Mesenchymal stem cell (in vitro differentiated cells and primary cell): Measurements from ENCODE around the gene MYOM1.

Experiments used
- DNase-seq: peaks from one replicate; pipeline ENCODE4 v3.0.0-alpha.2; 2013
- H2AFZ ChIP-seq: one replicate; pipeline ENCODE4 v1.6.1; 2013; ENCODE audit warnings: low read depth, mild to moderate bottlenecking, control low read depth, inconsistent platforms, low read length, moderate library complexity
- H2AK5ac ChIP-seq: 2 replicates; pipeline ENCODE4 v1.6.1; 2013; ENCODE audit warnings: low read length, moderate library complexity, mild to moderate bottlenecking, inconsistent platforms; ENCODE audit not compliant: severe bottlenecking
- H2BK120ac ChIP-seq: one replicate; pipeline ENCODE4 v1.6.1; 2013; ENCODE audit warnings: low read depth, mild to moderate bottlenecking, inconsistent platforms, low read length, moderate library complexity
- H2BK12ac ChIP-seq, 2 experiments: one replicate each; pipeline ENCODE4 v1.6.1; 2013; ENCODE audit warnings: inconsistent platforms in 2 of 2, low read length in 2 of 2, mild to moderate bottlenecking in 2 of 2, moderate library complexity in 2 of 2, control low read depth in 1 of 2
- H2BK15ac ChIP-seq: one replicate; pipeline ENCODE4 v1.6.1; 2013; ENCODE audit warnings: mild to moderate bottlenecking, low read depth, inconsistent platforms; ENCODE audit not compliant: poor library complexity, severe bottlenecking
- H2BK5ac ChIP-seq: 2 replicates; pipeline ENCODE4 v1.6.1; 2013; ENCODE audit warnings: low read depth, mild to moderate bottlenecking, low read length, control low read depth, inconsistent platforms; ENCODE audit not compliant: poor library complexity, severe bottlenecking
- H3K14ac ChIP-seq, 2 experiments: one replicate each; pipeline ENCODE4 v1.6.1; 2013; ENCODE audit warnings: inconsistent platforms in 2 of 2, low read length in 2 of 2, control low read depth in 1 of 2, mild to moderate bottlenecking in 1 of 2, moderate library complexity in 1 of 2
- H3K18ac ChIP-seq, 2 experiments: one replicate each; pipeline ENCODE4 v1.6.1; 2013; ENCODE audit warnings: inconsistent platforms in 2 of 2, low read length in 2 of 2, control low read depth in 1 of 2, low read depth in 1 of 2, mild to moderate bottlenecking in 1 of 2
- H3K23ac ChIP-seq, 2 experiments: one replicate each; pipeline ENCODE4 v1.6.1; 2013; ENCODE audit warnings: inconsistent platforms in 2 of 2, low read length in 2 of 2, mild to moderate bottlenecking in 2 of 2, moderate library complexity in 2 of 2, control low read depth in 1 of 2
- H3K27ac ChIP-seq: 2 replicates; pipeline ENCODE4 v1.5.1; 2013; ENCODE audit warnings: mild to moderate bottlenecking, moderate library complexity, low read length, control low read depth, inconsistent platforms; ENCODE audit not compliant: poor library complexity, severe bottlenecking
- H3K27me3 ChIP-seq, 2 experiments: 2 replicates each; pipeline versions ENCODE4 v1.6.1 to v1.7.0; 2013; ENCODE audit warnings: low read length in 2 of 2, mild to moderate bottlenecking in 2 of 2, moderate library complexity in 2 of 2, control low read depth in 1 of 2, inconsistent platforms in 1 of 2; ENCODE audit not compliant: control insufficient read depth in 1 of 2, insufficient read depth in 1 of 2
- H3K36me3 ChIP-seq, 2 experiments: 2 replicates each; pipeline versions ENCODE4 v1.6.1 to v1.7.0; 2013; ENCODE audit warnings: low read length in 2 of 2, control low read depth in 1 of 2, inconsistent platforms in 1 of 2, low read depth in 1 of 2, mild to moderate bottlenecking in 1 of 2; ENCODE audit not compliant: insufficient read depth in 2 of 2, control insufficient read depth in 1 of 2
- H3K4ac ChIP-seq, 2 experiments: one replicate each; pipeline ENCODE4 v1.6.1; 2013; ENCODE audit warnings: inconsistent platforms in 2 of 2, low read length in 2 of 2, mild to moderate bottlenecking in 2 of 2, moderate library complexity in 2 of 2, control low read depth in 1 of 2, low read depth in 1 of 2
- H3K4me1 ChIP-seq: 2 replicates; pipeline ENCODE4 v1.6.1; 2013; ENCODE audit warnings: low read depth, low read length, control low read depth; ENCODE audit not compliant: control insufficient read depth, insufficient read depth
- H3K4me2 ChIP-seq: 2 replicates; pipeline ENCODE4 v1.6.1; 2013; ENCODE audit warnings: low read length, mild to moderate bottlenecking, inconsistent platforms; ENCODE audit not compliant: poor library complexity, severe bottlenecking
- H3K4me3 ChIP-seq, 2 experiments: 2 replicates each; pipeline versions ENCODE4 v1.5.1 to v1.7.0; 2013; ENCODE audit warnings: low read length in 2 of 2, mild to moderate bottlenecking in 2 of 2, control low read depth in 1 of 2, low read depth in 1 of 2; ENCODE audit not compliant: insufficient read depth in 1 of 2
- H3K79me1 ChIP-seq: replicated peaks from 2 replicates; pipeline ENCODE4 v1.6.1; 2013; ENCODE audit warnings: mild to moderate bottlenecking, control low read depth, low read length, inconsistent platforms; ENCODE audit not compliant: poor library complexity, severe bottlenecking
- H3K9ac ChIP-seq: 2 replicates; pipeline ENCODE4 v1.7.0; 2013; ENCODE audit warnings: mild to moderate bottlenecking, low read length, moderate library complexity
- H3K9me3 ChIP-seq: 2 replicates; pipeline ENCODE4 v1.7.0; 2013; ENCODE audit warnings: mild to moderate bottlenecking, low read length; ENCODE audit not compliant: control insufficient read depth
- H4K8ac ChIP-seq: one replicate; pipeline ENCODE4 v1.6.1; 2013; ENCODE audit warnings: inconsistent platforms, mild to moderate bottlenecking, low read length, moderate library complexity
- H4K91ac ChIP-seq: one replicate; pipeline ENCODE4 v1.6.1; 2013; ENCODE audit warnings: mild to moderate bottlenecking, low read length, inconsistent platforms
- WGBS: methylation state at CpG from one replicate; pipeline ENCODE4 v1.1.7; 2013; ENCODE audit warnings: mixed read lengths; 5-methylcytosine and 5-hydroxymethylcytosine counted together

The MYOM1 gene

GRCh38 chr18:3190610-3191009, 29.2 kb downstream of the MYOM1 start:
- Histone ChIP-seq H3K27me3 (no peaks in the 10 kb centered on the region), H3K23ac (no peak overlapping the region), H3K14ac (no peak overlapping the region), H2AFZ (no peak overlapping the region), H3K9ac (no peak overlapping the region), H3K4me3 (no peak overlapping the region), H3K4ac (no peak overlapping the region), H3K36me3 (no peaks in the 10 kb centered on the region), H3K9me3 (no peaks in the 10 kb centered on the region), H3K18ac (no peak overlapping the region), H2BK15ac (no peak overlapping the region), H3K4me1 (no peaks in the 10 kb centered on the region), H4K91ac (no peak overlapping the region), H4K8ac (no peak overlapping the region), H3K27ac (no peak overlapping the region), H2BK120ac (no peak overlapping the region), H2AK5ac (no peak overlapping the region), H3K79me1 (no peaks in the 10 kb centered on the region), H3K4me2 (no peak overlapping the region), H2BK5ac (no peak overlapping the region), H2BK12ac (no peak overlapping the region)
- no CpG with 5 or more reads among the region's 2 CpGs for WGBS
- DNase-seq: no peak

- Histone ChIP-seq H2BK120ac (no peak overlapping the region), H2BK5ac (no peak overlapping the region), H3K4ac (no peak overlapping the region), H2AFZ (no peak overlapping the region), H3K23ac (no peak overlapping the region), H3K4me1 (no peaks in the 10 kb centered on the region), H2AK5ac (no peak overlapping the region), H3K9ac (no peak overlapping the region), H3K18ac (no peak overlapping the region), H3K79me1 (no peaks in the 10 kb centered on the region), H3K4me3 (no peak overlapping the region), H2BK12ac (no peak overlapping the region), H3K36me3 (no peaks in the 10 kb centered on the region), H3K27ac (no peak overlapping the region), H4K8ac (no peak overlapping the region), H3K4me2 (no peak overlapping the region), H3K9me3 (no peaks in the 10 kb centered on the region), H2BK15ac (no peak overlapping the region), H3K27me3 (no peaks in the 10 kb centered on the region), H3K14ac (no peak overlapping the region), H4K91ac (no peak overlapping the region)
- 89% methylated on average over 4 of the region's 5 CpGs for WGBS
- DNase-seq: no peak
Measured at GRCh38 chr18:3189884-3190283, 29.9 kb downstream of the MYOM1 start.

- DNase-seq: no peak
- no peak overlapping the region for H2AFZ ChIP-seq
- no peaks in the 10 kb centered on the region for H3K9me3 ChIP-seq
- H2BK15ac ChIP-seq: no peak overlapping the region
- H4K91ac ChIP-seq: no peak overlapping the region
- H3K36me3 ChIP-seq: no peaks in the 10 kb centered on the region
- H2BK12ac ChIP-seq: no peak overlapping the region
- H3K4me3 ChIP-seq: no peak overlapping the region
- H4K8ac ChIP-seq: no peak overlapping the region
- no peak overlapping the region for H3K4ac ChIP-seq
- H3K4me2 ChIP-seq: no peak overlapping the region
- no peak overlapping the region for H2BK120ac ChIP-seq
- H3K9ac ChIP-seq: no peak overlapping the region
- no peaks in the 10 kb centered on the region for H3K4me1 ChIP-seq
- no peak overlapping the region for H3K18ac ChIP-seq
- 81% methylated on average over 5 of the region's 8 CpGs for WGBS
- H3K27ac ChIP-seq: no peak overlapping the region
- no peak overlapping the region for H2AK5ac ChIP-seq
- no peak overlapping the region for H3K14ac ChIP-seq
- H3K79me1 ChIP-seq: no peaks in the 10 kb centered on the region
- H2BK5ac ChIP-seq: no peak overlapping the region
- H3K27me3 ChIP-seq: no peaks in the 10 kb centered on the region
- no peak overlapping the region for H3K23ac ChIP-seq
Measured at GRCh38 chr18:3186678-3187658, 32.8 kb downstream of the MYOM1 start.

GRCh38 chr18:3184275-3184963, 35.3 kb downstream of the MYOM1 start:
- Histone ChIP-seq H3K27ac (no peak overlapping the region), H3K23ac (no peak overlapping the region), H2BK12ac (no peak overlapping the region), H3K27me3 (no peaks in the 10 kb centered on the region), H2BK15ac (no peak overlapping the region), H3K9ac (no peak overlapping the region), H3K36me3 (no peaks in the 10 kb centered on the region), H2BK120ac (no peak overlapping the region), H3K4me2 (no peak overlapping the region), H3K9me3 (no peaks in the 10 kb centered on the region), H3K18ac (no peak overlapping the region), H3K79me1 (no peaks in the 10 kb centered on the region), H3K4me3 (no peak overlapping the region), H2BK5ac (no peak overlapping the region), H4K91ac (no peak overlapping the region), H4K8ac (no peak overlapping the region), H3K4ac (no peak overlapping the region), H3K4me1 (no peaks in the 10 kb centered on the region), H2AFZ (no peak overlapping the region), H3K14ac (no peak overlapping the region), H2AK5ac (no peak overlapping the region)
- no peak for DNase-seq
- WGBS: 57% methylated on average over 6 of the region's 6 CpGs
